GM20431 (cell line): ENCODE results near the gene PXDN.
"Not testable (repeated sequence)": the region's sequence is repeated elsewhere in the genome, so short reads cannot be mapped to it uniquely, and the experiment has no call there.

Experiments
- in situ Hi-C: fragments of 300-500 bp; cut with MseI, MboI; formaldehyde crosslinking; loops from one replicate; pipeline ENCODE4 v1.15.0; 2020; ENCODE audit warnings: low sequenced_read_pairs; ENCODE audit not compliant: unreplicated experiment

Gene PXDN, protein sequence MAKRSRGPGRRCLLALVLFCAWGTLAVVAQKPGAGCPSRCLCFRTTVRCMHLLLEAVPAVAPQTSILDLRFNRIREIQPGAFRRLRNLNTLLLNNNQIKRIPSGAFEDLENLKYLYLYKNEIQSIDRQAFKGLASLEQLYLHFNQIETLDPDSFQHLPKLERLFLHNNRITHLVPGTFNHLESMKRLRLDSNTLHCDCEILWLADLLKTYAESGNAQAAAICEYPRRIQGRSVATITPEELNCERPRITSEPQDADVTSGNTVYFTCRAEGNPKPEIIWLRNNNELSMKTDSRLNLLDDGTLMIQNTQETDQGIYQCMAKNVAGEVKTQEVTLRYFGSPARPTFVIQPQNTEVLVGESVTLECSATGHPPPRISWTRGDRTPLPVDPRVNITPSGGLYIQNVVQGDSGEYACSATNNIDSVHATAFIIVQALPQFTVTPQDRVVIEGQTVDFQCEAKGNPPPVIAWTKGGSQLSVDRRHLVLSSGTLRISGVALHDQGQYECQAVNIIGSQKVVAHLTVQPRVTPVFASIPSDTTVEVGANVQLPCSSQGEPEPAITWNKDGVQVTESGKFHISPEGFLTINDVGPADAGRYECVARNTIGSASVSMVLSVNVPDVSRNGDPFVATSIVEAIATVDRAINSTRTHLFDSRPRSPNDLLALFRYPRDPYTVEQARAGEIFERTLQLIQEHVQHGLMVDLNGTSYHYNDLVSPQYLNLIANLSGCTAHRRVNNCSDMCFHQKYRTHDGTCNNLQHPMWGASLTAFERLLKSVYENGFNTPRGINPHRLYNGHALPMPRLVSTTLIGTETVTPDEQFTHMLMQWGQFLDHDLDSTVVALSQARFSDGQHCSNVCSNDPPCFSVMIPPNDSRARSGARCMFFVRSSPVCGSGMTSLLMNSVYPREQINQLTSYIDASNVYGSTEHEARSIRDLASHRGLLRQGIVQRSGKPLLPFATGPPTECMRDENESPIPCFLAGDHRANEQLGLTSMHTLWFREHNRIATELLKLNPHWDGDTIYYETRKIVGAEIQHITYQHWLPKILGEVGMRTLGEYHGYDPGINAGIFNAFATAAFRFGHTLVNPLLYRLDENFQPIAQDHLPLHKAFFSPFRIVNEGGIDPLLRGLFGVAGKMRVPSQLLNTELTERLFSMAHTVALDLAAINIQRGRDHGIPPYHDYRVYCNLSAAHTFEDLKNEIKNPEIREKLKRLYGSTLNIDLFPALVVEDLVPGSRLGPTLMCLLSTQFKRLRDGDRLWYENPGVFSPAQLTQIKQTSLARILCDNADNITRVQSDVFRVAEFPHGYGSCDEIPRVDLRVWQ (N-terminal part only)

DNA sequence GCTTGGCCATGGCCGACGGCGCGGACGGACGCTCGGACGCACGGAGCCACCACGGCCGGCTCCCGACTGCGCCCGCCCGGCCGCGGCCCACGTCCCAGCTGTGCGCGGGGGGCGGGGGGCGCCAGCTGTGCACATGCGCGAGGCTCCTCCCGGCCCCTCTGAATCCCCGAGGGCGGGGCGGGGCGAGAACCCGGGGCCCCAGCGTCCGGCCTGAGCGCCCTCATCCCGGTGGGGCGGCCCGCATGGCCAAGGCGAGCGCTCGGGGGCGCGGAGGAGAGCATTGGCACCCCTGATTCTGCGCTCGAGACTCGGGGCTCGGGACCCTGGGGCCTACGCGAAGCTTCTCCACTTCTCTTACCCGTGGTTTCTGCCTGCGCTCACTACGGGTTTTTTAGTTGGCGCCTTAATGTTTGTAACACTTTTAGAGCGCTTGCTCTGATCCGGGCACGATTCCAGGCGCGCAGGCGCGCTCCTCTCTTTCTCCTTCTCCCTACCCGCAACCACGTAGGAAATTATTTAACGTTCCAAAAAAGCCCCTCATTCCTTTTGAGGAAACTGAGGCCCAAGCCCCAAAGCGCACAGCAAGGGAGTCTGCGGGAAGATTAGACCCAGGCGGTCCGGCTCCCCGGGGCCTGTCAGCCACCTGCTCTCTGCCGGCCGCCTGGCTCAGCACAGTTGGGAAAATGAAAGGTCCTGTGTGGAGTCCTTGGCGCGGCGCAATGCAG, at the start of gene PXDN:
Gene PXDN, minus strand, starts transcription at position 70 of the 725 bp plus-strand sequence. Its CDS starts 60 bp downstream, at position 10.
- in situ Hi-C loops = no loop called here

DNA sequence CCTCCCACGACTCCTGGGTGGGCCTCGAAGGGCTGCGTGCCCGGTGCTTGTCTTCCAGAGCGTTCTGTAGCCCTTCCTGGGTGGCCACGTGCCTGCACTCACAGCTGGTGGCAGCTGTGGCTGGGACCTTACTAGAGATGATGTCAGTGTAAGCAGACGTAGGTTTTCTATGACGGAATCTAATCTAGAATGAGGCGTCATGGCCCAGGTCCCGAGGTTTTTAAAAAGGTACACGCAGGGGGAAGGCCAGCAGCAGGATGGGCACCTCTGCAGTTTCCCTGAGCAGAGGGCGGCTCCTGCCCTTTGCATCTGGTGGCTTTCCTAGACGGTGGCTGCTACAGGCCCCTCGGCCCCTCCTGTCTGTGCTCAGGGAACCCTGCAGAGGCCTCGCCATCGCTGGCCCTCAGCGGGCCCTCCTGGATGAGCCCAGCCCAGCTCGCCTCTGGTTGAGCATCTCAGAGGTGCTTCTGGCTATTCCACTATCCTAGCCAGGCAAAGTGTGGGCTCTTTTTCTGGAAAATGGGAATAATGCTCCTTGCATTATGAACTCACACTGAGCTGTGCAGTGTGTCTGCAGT, 49.6 kb upstream of the PXDN start:
- in situ Hi-C loops = no loop called here

DNA sequence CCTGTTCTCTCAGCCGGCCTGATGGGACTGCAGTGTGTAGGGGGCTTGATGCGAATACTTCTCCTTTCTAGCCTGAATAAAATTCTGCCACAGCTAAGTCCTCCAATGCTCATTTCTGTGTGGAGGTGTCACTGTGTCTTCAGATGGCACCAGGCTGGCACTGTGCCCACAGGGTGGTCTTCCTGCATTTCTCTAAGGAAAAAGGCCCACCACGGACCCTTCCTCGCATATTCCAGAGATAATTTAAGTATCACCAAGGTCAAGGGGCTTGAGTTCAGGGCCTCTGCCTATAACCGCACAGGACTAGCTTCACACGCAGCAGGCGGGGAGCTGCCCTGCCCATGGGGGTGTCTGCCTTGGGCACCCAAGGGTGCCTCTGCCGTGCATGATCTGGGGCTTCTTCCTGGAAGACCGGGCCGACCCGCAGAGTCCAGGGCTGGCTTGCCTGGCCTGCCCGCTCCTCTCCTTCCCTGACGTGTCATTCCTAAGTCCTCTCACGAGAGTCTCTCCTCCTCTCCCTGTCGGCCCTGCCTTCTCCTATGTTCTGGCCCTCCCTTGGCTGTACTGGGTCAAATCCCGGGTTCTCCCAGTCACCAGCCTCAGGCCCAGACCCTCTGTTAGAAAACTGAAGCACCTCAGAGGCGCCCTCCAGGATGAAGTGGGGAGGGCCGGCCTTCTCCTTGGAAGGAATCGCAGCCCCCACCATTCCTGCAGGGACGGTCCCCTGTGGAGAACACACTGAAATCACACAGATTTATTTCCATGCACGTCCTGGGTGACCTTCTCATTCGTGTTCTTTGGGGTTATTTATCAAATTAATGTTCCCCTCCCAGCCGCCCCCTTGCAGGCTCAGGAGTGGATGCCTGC, 48.9 kb upstream of the PXDN start:
- in situ Hi-C loops = no loop called here

DNA sequence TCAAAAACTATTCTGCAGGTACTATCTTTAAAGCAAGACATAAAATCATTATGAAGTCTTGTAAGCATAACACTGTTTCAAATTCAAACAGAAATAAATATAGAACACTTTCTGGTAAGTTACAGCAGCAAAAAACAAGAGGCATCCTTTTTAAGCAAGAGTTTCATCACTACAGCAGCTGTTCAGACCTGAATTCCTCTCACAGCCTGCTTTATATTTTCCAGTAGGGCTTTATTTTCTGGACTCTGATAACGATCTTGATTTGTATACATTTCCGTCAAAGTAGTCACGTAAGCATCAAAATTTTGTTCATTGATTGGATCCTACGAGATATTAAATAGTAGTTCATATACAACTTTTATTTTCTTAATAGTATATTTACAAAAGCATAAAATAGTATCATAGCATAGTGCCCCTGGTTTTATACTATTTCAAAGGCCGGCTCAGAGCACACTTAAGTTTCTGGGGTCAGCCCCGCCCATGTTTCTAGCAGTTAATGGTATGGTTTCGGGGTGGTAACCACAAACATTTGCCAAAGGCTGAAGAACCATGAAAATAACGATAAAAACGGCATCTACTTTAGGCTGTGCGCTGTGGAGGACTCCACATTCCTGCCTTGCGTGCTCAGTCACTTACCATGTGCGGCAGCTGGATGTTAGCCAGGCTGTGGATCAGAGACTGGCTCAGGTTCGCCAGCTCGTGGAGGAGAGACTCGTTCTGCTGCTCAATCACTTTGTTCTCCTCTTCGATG, 47.5 kb upstream of the PXDN start:
- in situ Hi-C loops = no loop called here

DNA sequence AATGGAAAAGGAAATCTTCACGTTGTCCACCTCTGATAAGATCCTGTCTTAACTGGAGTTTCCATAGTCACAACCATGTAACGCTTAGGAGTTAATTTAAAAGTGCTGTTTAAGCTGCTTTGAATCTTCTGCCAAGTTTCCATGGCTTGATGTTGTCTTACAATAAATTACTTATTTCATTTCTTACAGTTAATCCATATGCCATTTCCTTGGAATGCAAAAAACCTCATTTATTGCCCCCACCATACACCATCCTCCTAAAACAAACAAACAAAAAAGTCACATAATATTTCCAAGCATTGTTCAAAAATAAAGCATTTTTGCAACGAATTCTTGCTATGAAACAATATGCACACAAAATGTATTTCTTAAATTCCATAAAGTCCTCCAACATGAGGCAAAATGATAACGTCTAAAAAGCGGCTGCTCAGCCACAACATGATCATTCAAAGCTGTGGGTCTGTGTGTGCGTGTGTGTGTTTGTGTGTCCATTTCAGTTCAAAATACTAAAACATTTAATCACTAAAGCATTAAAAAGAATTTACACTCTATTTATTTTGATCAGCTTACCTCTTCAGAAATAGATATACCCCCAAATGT, 46.8 kb upstream of the PXDN start:
- in situ Hi-C loops = no loop called here

DNA sequence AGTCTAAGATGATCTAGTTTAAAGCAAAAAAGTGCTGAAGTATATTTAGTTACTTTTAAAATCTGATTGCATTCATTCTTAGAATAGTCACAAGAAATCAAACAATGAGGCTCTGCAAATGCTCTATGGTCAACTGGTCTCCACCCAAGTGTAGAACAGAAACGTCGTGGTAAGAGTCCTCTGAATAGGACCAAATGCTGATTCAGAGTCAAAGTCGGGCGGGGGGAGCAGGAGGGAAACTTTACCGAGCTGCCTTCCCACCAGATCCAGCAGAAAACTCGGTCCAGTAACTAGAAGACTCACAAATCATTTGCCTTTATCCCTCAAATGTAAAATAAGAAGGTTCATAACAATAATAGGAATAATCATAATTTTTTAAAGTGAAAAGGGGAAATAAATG, 46.2 kb upstream of the PXDN start:
- in situ Hi-C loops = no loop called here

DNA sequence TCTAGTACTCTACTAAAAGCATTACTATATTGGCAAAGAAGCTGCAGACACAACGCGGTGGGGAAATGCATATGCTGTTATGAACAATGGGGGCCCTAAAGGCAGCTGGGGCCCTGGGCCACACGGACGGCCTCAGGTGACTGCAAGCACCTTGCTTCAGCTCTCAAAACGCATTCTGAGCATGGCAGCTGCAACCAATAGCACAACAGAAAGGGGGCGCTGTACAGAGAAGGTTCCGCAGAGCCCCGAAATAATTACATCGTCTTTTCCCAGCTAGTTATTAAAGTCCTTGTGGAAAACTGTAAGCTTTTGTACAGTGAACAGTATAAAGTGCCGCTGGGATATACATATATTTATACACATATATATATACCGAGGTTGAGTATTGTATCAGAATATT, 45.3 kb upstream of the PXDN start:
- in situ Hi-C loops = no loop called here

DNA sequence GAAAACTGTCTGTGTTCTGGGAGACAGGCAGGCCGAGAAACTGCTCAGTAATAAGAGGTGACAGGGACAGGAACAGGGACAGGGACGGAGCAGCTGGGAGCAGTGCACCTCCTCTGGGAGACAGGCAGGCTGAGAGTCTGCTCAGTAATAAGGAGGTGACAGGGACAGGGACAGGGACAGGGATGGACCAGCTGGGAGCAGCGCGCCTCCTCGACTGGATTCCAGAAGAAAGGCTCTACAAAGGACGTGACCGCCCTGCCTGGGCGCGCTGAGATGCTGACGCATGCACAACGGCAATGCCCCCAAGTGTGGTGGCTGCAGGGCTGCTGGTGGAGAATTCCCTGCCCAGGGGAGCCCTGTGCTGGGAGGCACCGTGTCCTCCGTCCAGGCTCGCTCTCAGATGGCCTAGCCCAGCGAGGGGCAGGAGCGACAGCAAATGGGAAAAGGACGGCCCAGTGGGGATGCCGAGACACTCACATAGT, 44.2 kb upstream of the PXDN start:
- in situ Hi-C loops = no loop called here

DNA sequence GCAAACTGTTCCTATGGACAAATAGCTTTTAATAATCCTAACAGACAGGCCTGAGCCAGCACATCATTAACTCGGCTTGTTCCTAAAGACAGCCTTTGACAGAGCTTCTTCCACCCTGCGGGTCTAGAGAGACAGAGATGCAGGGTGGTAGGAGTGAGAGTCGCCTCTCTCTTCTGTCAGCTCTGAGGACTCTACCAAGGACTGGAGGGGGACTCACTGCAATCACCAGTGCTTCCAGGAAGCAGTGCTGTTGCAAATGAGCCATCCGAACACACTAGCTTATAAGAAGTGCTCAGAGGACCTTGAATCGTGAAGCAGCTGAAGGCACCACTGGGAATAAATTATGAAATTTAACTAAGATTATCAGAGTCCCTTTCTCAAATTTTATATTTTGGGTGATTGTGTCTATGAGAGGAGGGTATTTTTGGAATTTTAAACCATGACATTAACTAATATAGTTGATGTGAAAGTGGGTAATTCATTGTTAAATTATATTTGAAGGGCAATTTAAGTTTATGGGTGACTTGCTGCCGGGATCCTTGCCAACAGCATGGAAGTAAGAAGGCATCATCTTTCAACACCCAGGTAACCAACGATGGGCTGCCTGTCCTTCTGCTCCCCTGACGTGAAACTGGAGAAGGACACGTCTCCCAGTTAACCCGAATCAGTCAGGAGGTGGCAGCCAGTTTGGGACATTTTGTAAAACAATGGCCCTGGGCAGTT, 43.6 kb upstream of the PXDN start:
- in situ Hi-C loops = no loop called here

DNA sequence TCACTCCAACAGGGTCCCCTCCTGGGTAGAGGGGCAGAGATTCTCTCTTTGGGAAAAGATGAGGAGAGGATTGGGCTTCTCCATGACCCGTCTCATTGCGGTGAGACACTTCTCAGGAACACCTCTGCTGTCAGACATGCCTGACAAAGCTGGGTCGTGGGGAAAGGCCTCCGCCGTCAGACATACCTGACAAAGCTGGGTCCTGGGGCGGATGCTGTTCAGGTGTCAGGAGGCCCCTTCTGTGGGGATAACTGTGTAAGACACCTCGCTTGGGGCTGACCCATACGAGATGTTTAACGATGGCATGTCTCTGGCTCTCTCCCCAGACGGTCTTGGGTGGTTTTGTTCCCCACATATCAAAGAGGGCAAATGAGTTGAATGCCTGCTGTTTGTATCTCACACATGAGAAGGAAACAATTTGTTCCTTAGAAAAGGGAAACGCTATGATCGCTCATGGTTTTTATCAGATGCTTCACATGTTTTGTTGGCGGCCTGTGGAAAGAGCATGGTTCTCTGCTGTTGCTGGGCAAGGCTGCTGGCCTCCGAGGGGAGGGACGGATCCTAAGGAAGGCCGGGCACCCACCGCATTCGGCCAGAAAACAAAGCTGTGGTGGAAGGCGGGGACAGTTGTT, 40.8 kb upstream of the PXDN start:
- in situ Hi-C loops = no loop called here

DNA sequence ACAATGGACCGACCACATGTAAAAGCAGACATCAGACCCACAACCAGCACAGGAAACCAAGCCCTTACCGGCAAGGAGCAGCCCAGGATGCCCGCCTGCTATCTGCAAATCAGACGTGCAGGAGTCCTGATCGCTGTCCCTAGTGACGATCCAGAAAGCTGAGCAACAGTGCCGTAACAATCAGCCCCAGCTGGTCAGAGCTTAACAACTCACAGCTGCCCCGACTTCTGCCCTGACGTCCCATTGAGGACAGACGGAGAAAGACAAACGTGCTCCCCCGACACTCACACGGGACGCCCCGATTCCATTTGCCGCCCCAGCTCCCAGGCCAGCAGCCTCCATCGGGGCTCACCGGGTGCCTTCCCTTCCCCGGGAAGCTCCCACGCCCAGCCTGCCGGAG, 39.8 kb upstream of the PXDN start:
- in situ Hi-C loops = no loop called here

DNA sequence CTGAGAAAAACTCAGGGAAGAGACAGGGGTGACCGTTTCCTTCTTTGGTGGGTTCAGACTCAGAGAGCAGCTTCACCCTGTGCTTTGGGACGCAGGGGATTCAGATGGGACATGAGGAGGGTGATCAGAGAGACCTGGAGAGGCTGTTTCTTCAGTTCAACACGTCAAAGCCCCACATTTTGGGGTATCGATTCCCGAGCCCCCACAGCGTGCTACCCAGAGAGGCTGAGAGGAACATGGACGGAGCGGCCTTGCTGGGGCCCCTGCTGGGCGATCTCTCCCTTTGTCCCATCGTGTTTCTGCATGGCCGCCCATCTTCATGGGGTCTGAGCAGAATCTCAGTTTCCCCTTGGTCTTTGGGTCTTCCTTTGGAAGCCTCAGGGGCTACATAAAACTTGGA, 38.2 kb upstream of the PXDN start:
- in situ Hi-C loops = no loop called here

DNA sequence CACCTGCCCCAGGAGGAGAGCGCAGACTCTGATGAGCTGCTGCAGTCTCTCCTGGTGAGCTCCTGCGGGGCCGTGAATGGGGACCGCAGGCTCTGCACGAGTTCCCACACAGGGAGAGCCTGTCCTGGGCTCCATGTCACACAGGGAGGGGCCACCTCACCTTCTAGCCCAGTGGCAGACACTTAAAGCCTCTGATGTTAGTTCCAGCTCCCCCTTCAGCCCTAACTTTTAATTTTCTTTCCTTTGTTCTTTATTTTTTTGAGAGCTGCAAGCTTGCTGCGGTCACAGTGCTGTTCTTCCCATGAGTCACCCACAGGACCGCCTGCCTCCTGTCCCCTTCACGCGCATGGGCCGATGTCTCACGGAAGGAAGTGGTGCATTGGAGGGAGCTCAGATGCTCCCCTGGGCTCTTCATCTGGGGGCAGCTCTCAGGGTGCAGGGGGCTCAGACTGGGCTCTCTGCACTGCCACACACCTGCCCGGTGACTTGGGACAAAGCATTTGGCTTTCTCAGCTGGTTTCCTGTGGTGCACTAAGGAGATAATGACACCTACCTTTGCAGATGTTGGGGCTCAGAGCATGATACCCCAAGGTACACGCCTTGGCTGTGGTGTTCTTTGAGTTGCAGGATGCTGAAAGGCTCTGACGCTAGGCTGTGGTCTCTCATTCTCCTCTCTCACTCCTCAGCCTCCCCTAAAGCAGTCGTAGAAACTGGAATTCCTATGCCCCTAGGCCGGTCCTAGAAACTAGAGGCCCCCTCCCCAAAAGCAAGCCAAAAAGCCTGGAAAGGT, 37.2 kb upstream of the PXDN start:
- in situ Hi-C loops = no loop called here

DNA sequence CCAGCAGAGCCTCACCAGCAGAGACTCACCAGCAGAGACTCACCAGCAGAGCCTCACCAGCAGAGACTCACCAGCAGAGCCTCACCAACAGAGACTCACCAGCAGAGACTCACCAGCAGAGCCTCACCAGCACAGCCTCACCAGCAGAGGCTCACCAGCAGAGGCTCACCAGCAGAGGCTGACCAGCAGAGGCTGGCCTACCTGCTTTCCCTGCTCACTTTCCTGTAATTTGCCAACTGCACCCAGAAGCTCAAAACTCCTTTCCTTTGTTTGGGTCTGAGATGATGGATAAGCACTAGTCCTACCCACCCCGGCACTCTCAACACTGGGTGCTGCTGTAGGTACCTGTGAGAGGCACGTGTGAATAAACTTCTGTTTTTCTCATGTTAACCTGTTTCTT, 36.4 kb upstream of the PXDN start:
- in situ Hi-C loops = no loop called here

DNA sequence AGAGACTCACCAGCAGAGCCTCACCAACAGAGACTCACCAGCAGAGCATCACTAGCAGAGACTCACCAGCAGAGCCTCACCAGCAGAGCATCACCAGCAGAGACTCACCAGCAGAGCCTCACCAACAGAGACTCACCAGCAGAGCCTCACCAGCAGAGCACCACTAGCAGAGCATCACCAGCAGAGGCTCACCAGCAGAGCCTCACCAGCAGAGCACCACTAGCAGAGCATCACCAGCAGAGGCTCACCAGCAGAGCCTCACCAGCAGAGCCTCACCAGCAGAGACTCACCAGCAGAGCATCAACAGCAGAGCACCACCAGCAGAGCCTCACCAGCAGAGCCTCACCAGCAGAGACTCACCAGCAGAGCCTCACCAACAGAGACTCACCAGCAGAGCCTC, 35.7 kb upstream of the PXDN start:
- in situ Hi-C loops = not testable (repeated sequence)
